ENCODE measurements around the gene CBFA2T2.
"Not testable (repeated sequence)": the region's sequence is repeated elsewhere in the genome, so short reads cannot be mapped to it uniquely, and the experiment has no call there.

CBFA2T2 gene

GRCh38 chr20:33627577-33628216 is 137.8 kb downstream of the CBFA2T2 start:
- no peaks in the 10 kb centered on the region for H3K4me1 ChIP-seq (ENCODE audit: control insufficient read depth, insufficient read depth, low read length)

GRCh38 chr20:33629533-33629932 is 139.6 kb downstream of the CBFA2T2 start:
- Histone ChIP-seq H3K4me1 (ENCODE audit: control insufficient read depth, insufficient read depth, low read length) (no peaks in the 10 kb centered on the region), H3K9me3 (ENCODE audit: control insufficient read depth, low read length) (no peaks in the 10 kb centered on the region), H3K36me3 (ENCODE audit: control insufficient read depth, insufficient read depth, low read length) (peaks cover 3% of the 10 kb centered on the region), H3K27me3 (ENCODE audit: control insufficient read depth, insufficient read depth, low read length) (no peaks in the 10 kb centered on the region), H3K9ac (ENCODE audit: low read length) (no peak overlapping the region), H3K4me3 (ENCODE audit: low read length) (no peak overlapping the region)

More at GRCh38 chr20:33627577-33628216, 137.8 kb downstream of the CBFA2T2 start:
- Histone ChIP-seq H3K36me3 (ENCODE audit: control insufficient read depth, insufficient read depth, low read length) (peaks cover 3% of the 10 kb centered on the region), H3K9me3 (ENCODE audit: control insufficient read depth, low read length) (no peaks in the 10 kb centered on the region), H3K27me3 (ENCODE audit: control insufficient read depth, insufficient read depth, low read length) (no peaks in the 10 kb centered on the region), H3K4me3 (ENCODE audit: low read length) (no peak overlapping the region), H3K9ac (ENCODE audit: low read length) (no peak overlapping the region)

- Histone ChIP-seq H3K9me3 (ENCODE audit: control insufficient read depth, low read length) (no peaks in the 10 kb centered on the region), H3K4me3 (ENCODE audit: low read length) (no peak overlapping the region), H3K4me1 (ENCODE audit: control insufficient read depth, insufficient read depth, low read length) (no peaks in the 10 kb centered on the region), H3K9ac (ENCODE audit: low read length) (no peak overlapping the region), H3K36me3 (ENCODE audit: control insufficient read depth, insufficient read depth, low read length) (peaks cover 3% of the 10 kb centered on the region), H3K27me3 (ENCODE audit: control insufficient read depth, insufficient read depth, low read length) (no peaks in the 10 kb centered on the region)
Observed at GRCh38 chr20:33629979-33630378, 140.1 kb downstream of the CBFA2T2 start.

- no peaks in the 10 kb centered on the region for H3K27me3 ChIP-seq (ENCODE audit: control insufficient read depth, insufficient read depth, low read length)
- no peaks in the 10 kb centered on the region for H3K36me3 ChIP-seq (ENCODE audit: control insufficient read depth, insufficient read depth, low read length)
Observed at GRCh38 chr20:33630507-33630906, 140.6 kb downstream of the CBFA2T2 start.

GRCh38 chr20:33631910-33632309 is 142.0 kb downstream of the CBFA2T2 start:
- not testable (repeated sequence) for H3K4me3 ChIP-seq (ENCODE audit: low read length); H3K9me3 ChIP-seq (ENCODE audit: control insufficient read depth, low read length); H3K27me3 ChIP-seq (ENCODE audit: control insufficient read depth, insufficient read depth, low read length); H3K4me1 ChIP-seq (ENCODE audit: control insufficient read depth, insufficient read depth, low read length); H3K36me3 ChIP-seq (ENCODE audit: control insufficient read depth, insufficient read depth, low read length); H3K9ac ChIP-seq (ENCODE audit: low read length)

More at GRCh38 chr20:33630507-33630906, 140.6 kb downstream of the CBFA2T2 start:
- H3K4me3 ChIP-seq (ENCODE audit: low read length) = no peak overlapping the region
- no peaks in the 10 kb centered on the region for H3K9me3 ChIP-seq (ENCODE audit: control insufficient read depth, low read length)
- H3K4me1 ChIP-seq (ENCODE audit: control insufficient read depth, insufficient read depth, low read length) = no peaks in the 10 kb centered on the region
- no peak overlapping the region for H3K9ac ChIP-seq (ENCODE audit: low read length)

GRCh38 chr20:33635341-33635740 is 145.4 kb downstream of the CBFA2T2 start:
- Histone ChIP-seq H3K27me3 (ENCODE audit: control insufficient read depth, insufficient read depth, low read length) (no peaks in the 10 kb centered on the region), H3K9ac (ENCODE audit: low read length) (no peak overlapping the region), H3K9me3 (ENCODE audit: control insufficient read depth, low read length) (no peaks in the 10 kb centered on the region), H3K36me3 (ENCODE audit: control insufficient read depth, insufficient read depth, low read length) (peaks cover 6% of the 10 kb centered on the region), H3K4me3 (ENCODE audit: low read length) (no peak overlapping the region), H3K4me1 (ENCODE audit: control insufficient read depth, insufficient read depth, low read length) (no peaks in the 10 kb centered on the region)

GRCh38 chr20:33636776-33637175 is 146.9 kb downstream of the CBFA2T2 start:
- no peak overlapping the region for H3K9ac ChIP-seq (ENCODE audit: low read length)

GRCh38 chr20:33640287-33640686 is 150.4 kb downstream of the CBFA2T2 start:
- H3K9me3 ChIP-seq (ENCODE audit: control insufficient read depth, low read length) = no peaks in the 10 kb centered on the region
- no peak overlapping the region for H3K9ac ChIP-seq (ENCODE audit: low read length)
- peaks cover 6% of the 10 kb centered on the region for H3K36me3 ChIP-seq (ENCODE audit: control insufficient read depth, insufficient read depth, low read length)
- H3K4me3 ChIP-seq (ENCODE audit: low read length) = no peak overlapping the region
- H3K27me3 ChIP-seq (ENCODE audit: control insufficient read depth, insufficient read depth, low read length) = no peaks in the 10 kb centered on the region
- no peaks in the 10 kb centered on the region for H3K4me1 ChIP-seq (ENCODE audit: control insufficient read depth, insufficient read depth, low read length)

More at GRCh38 chr20:33636776-33637175, 146.9 kb downstream of the CBFA2T2 start:
- H3K27me3 ChIP-seq (ENCODE audit: control insufficient read depth, insufficient read depth, low read length) = no peaks in the 10 kb centered on the region
- no peaks in the 10 kb centered on the region for H3K4me1 ChIP-seq (ENCODE audit: control insufficient read depth, insufficient read depth, low read length)
- no peak overlapping the region for H3K4me3 ChIP-seq (ENCODE audit: low read length)
- H3K36me3 ChIP-seq (ENCODE audit: control insufficient read depth, insufficient read depth, low read length) = peaks cover 6% of the 10 kb centered on the region
- no peaks in the 10 kb centered on the region for H3K9me3 ChIP-seq (ENCODE audit: control insufficient read depth, low read length)

- H3K4me1 ChIP-seq (ENCODE audit: control insufficient read depth, insufficient read depth, low read length) = peaks cover 23% of the 10 kb centered on the region
- H3K36me3 ChIP-seq (ENCODE audit: control insufficient read depth, insufficient read depth, low read length) = peaks cover 6% of the 10 kb centered on the region
- no peaks in the 10 kb centered on the region for H3K27me3 ChIP-seq (ENCODE audit: control insufficient read depth, insufficient read depth, low read length)
- H3K9me3 ChIP-seq (ENCODE audit: control insufficient read depth, low read length) = no peaks in the 10 kb centered on the region
- no peak overlapping the region for H3K9ac ChIP-seq (ENCODE audit: low read length)
- no peak overlapping the region for H3K4me3 ChIP-seq (ENCODE audit: low read length)
Observed at GRCh38 chr20:33644313-33645071, 154.6 kb downstream of the CBFA2T2 start.

- no peaks in the 10 kb centered on the region for H3K9me3 ChIP-seq (ENCODE audit: control insufficient read depth, low read length)
- peaks cover 3% of the 10 kb centered on the region for H3K36me3 ChIP-seq (ENCODE audit: control insufficient read depth, insufficient read depth, low read length)
- H3K9ac ChIP-seq (ENCODE audit: low read length) = no peak overlapping the region
- H3K27me3 ChIP-seq (ENCODE audit: control insufficient read depth, insufficient read depth, low read length) = no peaks in the 10 kb centered on the region
- no peak overlapping the region for H3K4me3 ChIP-seq (ENCODE audit: low read length)
- peaks cover 29% of the 10 kb centered on the region for H3K4me1 ChIP-seq (ENCODE audit: control insufficient read depth, insufficient read depth, low read length)
Observed at GRCh38 chr20:33645072-33645358, 155.1 kb downstream of the CBFA2T2 start.

GRCh38 chr20:33645396-33645795 is 155.5 kb downstream of the CBFA2T2 start:
- Histone ChIP-seq H3K27me3 (ENCODE audit: control insufficient read depth, insufficient read depth, low read length) (no peaks in the 10 kb centered on the region), H3K4me1 (ENCODE audit: control insufficient read depth, insufficient read depth, low read length) (peaks cover 30% of the 10 kb centered on the region), H3K4me3 (ENCODE audit: low read length) (no peak overlapping the region), H3K9ac (ENCODE audit: low read length) (no peak overlapping the region), H3K9me3 (ENCODE audit: control insufficient read depth, low read length) (no peaks in the 10 kb centered on the region), H3K36me3 (ENCODE audit: control insufficient read depth, insufficient read depth, low read length) (no peaks in the 10 kb centered on the region)

GRCh38 chr20:33646191-33646590 is 156.3 kb downstream of the CBFA2T2 start:
- Histone ChIP-seq H3K4me3 (ENCODE audit: low read length) (no peak overlapping the region), H3K27me3 (ENCODE audit: control insufficient read depth, insufficient read depth, low read length) (no peaks in the 10 kb centered on the region), H3K36me3 (ENCODE audit: control insufficient read depth, insufficient read depth, low read length) (no peaks in the 10 kb centered on the region), H3K9ac (ENCODE audit: low read length) (no peak overlapping the region), H3K9me3 (ENCODE audit: control insufficient read depth, low read length) (no peaks in the 10 kb centered on the region), H3K4me1 (ENCODE audit: control insufficient read depth, insufficient read depth, low read length) (peaks cover 35% of the 10 kb centered on the region)
